CD4-positive, alpha-beta T cell (primary cell): ENCODE measurements around the gene LIG1. TPM values are rescaled to one million over a fixed set of nuclear protein-coding genes. Genes with fewer than 3 reads are reported as not detected.
"Not testable (repeated sequence)": the region's sequence is repeated elsewhere in the genome, so short reads cannot be mapped to it uniquely, and the experiment has no call there.

Experiments used
- ATAC-seq: fragments of 200-7000 bp; cut with Tn5 transposase; one replicate; pipeline ENCODE4 v1.10.0; 2022; ENCODE audit warnings: mild to moderate bottlenecking; ENCODE audit not compliant: poor library complexity
- CTCF ChIA-PET: fragments of 350-600 bp; sonication (Branson Sonifier 250); formaldehyde crosslinking; loops from one replicate; lab custom pipeline; 2021; ENCODE audit warnings: antibody characterized with exemption, inconsistent platforms; lab: Charles Lee
- POLR2A ChIA-PET: fragments of 350-600 bp; sonication (Branson Sonifier 250); formaldehyde crosslinking; loops from one replicate; lab custom pipeline; 2021; ENCODE audit warnings: antibody characterized with exemption, inconsistent platforms; lab: Charles Lee
- DNase-seq, 14 experiments: peaks; one replicate each; pipeline ENCODE4 v3.0.0-alpha.2; 2013 to 2020; ENCODE audit warnings: mixed read lengths in 2 of 14
- H3K27ac ChIP-seq, 2 donors: one replicate each; pipeline versions ENCODE4 v1.5.1 to v1.7.0; 2013; ENCODE audit warnings: low read length in 2 of 2, low read depth in 1 of 2, mild to moderate bottlenecking in 1 of 2
- H3K27me3 ChIP-seq, 2 experiments: 1 replicate in 1 of 2; 2 replicates in 1 of 2; pipeline versions ENCODE4 v1.6.1 to v1.7.0; 2013; ENCODE audit warnings: low read length in 2 of 2, control low read depth in 1 of 2, mild to moderate bottlenecking in 1 of 2, moderate library complexity in 1 of 2; ENCODE audit not compliant: insufficient read depth in 2 of 2, control insufficient read depth in 1 of 2
- H3K36me3 ChIP-seq: one replicate; pipeline ENCODE4 v1.6.1; 2013; ENCODE audit warnings: low read length, control low read depth; ENCODE audit not compliant: insufficient read depth
- H3K4me1 ChIP-seq: one replicate; pipeline ENCODE4 v1.6.1; 2013; ENCODE audit warnings: low read length, control low read depth; ENCODE audit not compliant: insufficient read depth
- H3K4me3 ChIP-seq: one replicate; pipeline ENCODE4 v1.5.1; 2013; ENCODE audit warnings: mild to moderate bottlenecking, low read length, moderate library complexity
- H3K9me3 ChIP-seq, 2 experiments: 1 replicate in 1 of 2; 2 replicates in 1 of 2; pipeline versions ENCODE4 v1.6.1 to v1.7.0; 2013; ENCODE audit warnings: low read length in 2 of 2, mild to moderate bottlenecking in 2 of 2, control low read depth in 1 of 2, moderate library complexity in 1 of 2; ENCODE audit not compliant: control insufficient read depth in 1 of 2, insufficient read depth in 1 of 2
- H3K27ac Mint-ChIP-seq: one replicate; pipeline ENCODE4 v1.8.0; 2020; ENCODE audit warnings: mixed read lengths
- H3K27me3 Mint-ChIP-seq: one replicate; pipeline ENCODE4 v1.8.0; 2021; ENCODE audit warnings: mixed read lengths
- H3K36me3 Mint-ChIP-seq: one replicate; pipeline ENCODE4 v1.8.0; 2021; ENCODE audit warnings: low read depth, mixed read lengths
- H3K4me1 Mint-ChIP-seq: one replicate; pipeline ENCODE4 v1.8.0; 2021; ENCODE audit warnings: low read depth, mixed read lengths
- H3K4me3 Mint-ChIP-seq: one replicate; pipeline ENCODE4 v1.8.0; 2020; ENCODE audit warnings: mild to moderate bottlenecking, mixed read lengths
- H3K9me3 Mint-ChIP-seq: one replicate; pipeline ENCODE4 v1.8.0; 2020; ENCODE audit warnings: mixed read lengths
- intact Hi-C, 2 experiments: fragments of 100-400 bp; cut with DNase I in 1 of 2; cut with micrococcal nuclease in 1 of 2; formaldehyde crosslinking; loops; one replicate each; pipeline versions ENCODE4 v1.15.1 to v1.9.0; 2023 to 2025; cut with DNase I, micrococcal nuclease
- total RNA-seq, 174 experiments: library from RNA in 2 of 174; stranded (reverse) in 2 of 174; gene quantifications; one replicate each; pipeline ENCODE4 v1.2.3 and lab custom pipeline; 2021 to 2026
- TF ChIP-seq, protein P1 (sequence below): fragments of 200-600 bp; IDR thresholded peaks from one replicate; pipeline ENCODE4 v1.8.0; 2022; ENCODE audit warnings: antibody characterized with exemption, mild to moderate bottlenecking

Gene LIG1
- total RNA-seq, 2 experiments from 2014 or later, result 62.8 to 70.7 TPM

DNA sequence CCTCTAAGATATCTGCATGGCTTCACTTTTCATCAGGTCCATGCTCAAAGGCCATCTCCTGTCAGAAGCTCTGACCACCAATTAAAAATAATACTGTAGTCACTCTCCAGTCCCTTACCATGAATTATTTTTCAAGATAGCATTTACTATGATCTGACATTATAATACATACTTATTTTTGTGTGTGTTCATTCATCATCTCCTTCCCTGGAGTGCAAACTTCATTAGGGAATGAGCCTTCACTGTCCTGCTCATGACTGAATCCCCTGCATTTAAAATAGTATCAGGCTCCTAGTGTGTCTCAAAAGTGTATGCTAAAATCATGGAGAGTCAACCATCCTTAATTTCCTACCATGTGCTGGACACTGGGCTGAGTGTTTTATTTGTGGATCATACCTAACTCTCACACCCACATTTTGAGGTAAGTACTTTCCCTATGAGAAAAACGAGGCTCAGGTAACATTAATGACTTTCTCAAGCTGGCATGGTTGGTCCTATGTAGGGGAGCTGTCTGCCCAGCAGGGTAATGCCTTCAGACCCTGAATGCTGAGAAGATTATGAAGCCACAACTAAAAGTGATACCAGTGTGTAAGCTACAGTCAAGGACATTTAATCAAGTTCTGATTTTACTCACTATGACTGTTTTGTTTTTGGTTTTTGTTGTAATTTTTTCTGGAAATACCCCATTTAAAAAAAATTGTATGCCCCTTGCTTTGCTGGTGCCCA lies 75.9 kb downstream of the LIG1 start:
- no peak overlapping the region for H3K4me3 ChIP-seq

DNA sequence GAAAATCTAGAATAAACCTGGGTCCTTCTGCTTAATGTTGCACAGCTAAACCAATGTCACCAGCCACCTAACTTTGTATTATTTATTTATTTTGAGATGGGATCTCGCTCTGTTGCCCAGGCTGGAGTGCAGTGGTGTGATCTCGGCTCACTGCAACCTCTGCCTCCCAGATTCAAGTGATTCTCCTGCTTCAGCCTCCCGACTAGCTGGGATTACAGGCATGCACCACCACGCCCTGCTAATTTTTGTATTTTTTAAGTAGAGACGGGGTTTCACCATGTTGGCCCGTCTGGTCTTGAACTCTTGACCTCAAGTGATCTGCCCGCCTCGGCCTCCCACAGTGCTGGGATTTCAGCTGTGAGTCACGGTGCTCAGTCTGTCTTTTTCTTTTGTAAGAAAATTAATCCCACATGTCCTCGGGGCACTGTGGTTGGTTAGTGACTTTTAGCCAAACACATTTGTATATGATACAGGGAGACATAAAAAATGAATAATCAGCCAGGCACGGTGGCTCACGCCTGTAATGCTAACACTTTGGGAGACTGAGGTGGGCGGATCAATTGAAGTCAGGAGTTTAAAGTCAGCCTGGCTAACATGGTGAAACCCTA lies 78.9 kb downstream of the LIG1 start:
- H3K36me3 Mint-ChIP-seq, result peaks cover 31% of the 10 kb centered on the region
- H3K27ac Mint-ChIP-seq, H3K4me3 Mint-ChIP-seq, H3K4me1 Mint-ChIP-seq, H3K9me3 Mint-ChIP-seq, H3K36me3 ChIP-seq, DNase-seq, intact Hi-C loops, H3K4me3 ChIP-seq, CTCF ChIA-PET, H3K27ac ChIP-seq, ATAC-seq, H3K27me3 ChIP-seq, POLR2A ChIA-PET, H3K4me1 ChIP-seq: not testable (repeated sequence)
- peaks cover 24% of the 10 kb centered on the region for H3K27me3 Mint-ChIP-seq
- peaks cover 2 to 16% of the 10 kb centered on the region in 2 experiments for H3K9me3 ChIP-seq

More for the DNA sequence above, 75.9 kb downstream of the LIG1 start:
- TF ChIP-seq, protein P1, sequence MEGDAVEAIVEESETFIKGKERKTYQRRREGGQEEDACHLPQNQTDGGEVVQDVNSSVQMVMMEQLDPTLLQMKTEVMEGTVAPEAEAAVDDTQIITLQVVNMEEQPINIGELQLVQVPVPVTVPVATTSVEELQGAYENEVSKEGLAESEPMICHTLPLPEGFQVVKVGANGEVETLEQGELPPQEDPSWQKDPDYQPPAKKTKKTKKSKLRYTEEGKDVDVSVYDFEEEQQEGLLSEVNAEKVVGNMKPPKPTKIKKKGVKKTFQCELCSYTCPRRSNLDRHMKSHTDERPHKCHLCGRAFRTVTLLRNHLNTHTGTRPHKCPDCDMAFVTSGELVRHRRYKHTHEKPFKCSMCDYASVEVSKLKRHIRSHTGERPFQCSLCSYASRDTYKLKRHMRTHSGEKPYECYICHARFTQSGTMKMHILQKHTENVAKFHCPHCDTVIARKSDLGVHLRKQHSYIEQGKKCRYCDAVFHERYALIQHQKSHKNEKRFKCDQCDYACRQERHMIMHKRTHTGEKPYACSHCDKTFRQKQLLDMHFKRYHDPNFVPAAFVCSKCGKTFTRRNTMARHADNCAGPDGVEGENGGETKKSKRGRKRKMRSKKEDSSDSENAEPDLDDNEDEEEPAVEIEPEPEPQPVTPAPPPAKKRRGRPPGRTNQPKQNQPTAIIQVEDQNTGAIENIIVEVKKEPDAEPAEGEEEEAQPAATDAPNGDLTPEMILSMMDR, result no peak
- DNase-seq (no peak), ATAC-seq (no peak)
- Mint-ChIP-seq H3K27me3 (peaks cover 13% of the 10 kb centered on the region), H3K4me3 (no peak overlapping the region), H3K4me1 (no peaks in the 10 kb centered on the region), H3K36me3 (peaks cover 38% of the 10 kb centered on the region), H3K27ac (no peak overlapping the region), H3K9me3 (peaks cover 5% of the 10 kb centered on the region)
- Histone ChIP-seq H3K4me1 (no peaks in the 10 kb centered on the region), H3K27ac (no peak overlapping the region), H3K36me3 (no peaks in the 10 kb centered on the region), H3K27me3 (no peaks in the 10 kb centered on the region), H3K9me3 (peaks cover 0 to 16% of the 10 kb centered on the region in 2 experiments)
- POLR2A ChIA-PET, result no interaction called here
- intact Hi-C loops, result no loop called here
- CTCF ChIA-PET, result no interaction called here

DNA sequence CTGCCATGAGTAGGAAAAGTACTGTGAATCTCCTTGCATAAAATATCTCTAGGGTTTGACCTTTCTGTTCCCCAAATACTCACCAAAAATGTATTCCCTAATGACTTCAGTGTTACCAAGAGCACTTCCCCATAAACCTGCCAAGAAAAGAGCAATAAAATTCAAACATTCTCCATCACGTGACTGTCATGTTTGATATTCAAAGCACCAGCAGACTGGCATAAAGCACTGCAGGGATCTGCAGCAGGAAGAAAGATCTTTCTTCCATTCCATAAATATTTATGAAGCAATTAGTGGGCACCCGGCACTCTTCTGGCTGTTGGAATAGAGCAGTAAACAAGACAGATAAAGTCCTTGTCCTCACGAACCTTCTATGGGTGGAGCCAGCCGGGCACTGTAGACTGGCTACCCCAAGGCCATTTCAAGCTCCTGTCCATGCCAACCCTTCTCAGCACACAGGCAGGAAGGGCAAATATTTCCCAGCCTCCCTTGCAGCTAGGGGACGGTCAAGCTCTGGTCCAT lies 79.8 kb downstream of the LIG1 start:
- ChIA-PET CTCF (interaction anchor here (0.7 kb wide), 1 partner anchor 273 kb away, joined by 5 read pairs; the partner anchor contains the start of gene TMEM143), POLR2A (no interaction called here)
- no peak overlapping the region for H3K4me3 ChIP-seq
- TF ChIP-seq, protein P1, result no peak
- Mint-ChIP-seq H3K9me3 (peaks cover 5% of the 10 kb centered on the region), H3K4me3 (no peak overlapping the region), H3K36me3 (peaks cover 26% of the 10 kb centered on the region), H3K4me1 (no peaks in the 10 kb centered on the region), H3K27ac (no peak overlapping the region), H3K27me3 (peaks cover 19% of the 10 kb centered on the region)
- intact Hi-C loops, result no loop called here
- no peaks in the 10 kb centered on the region for H3K36me3 ChIP-seq
- H3K27me3 ChIP-seq, result peaks cover 0 to 2% of the 10 kb centered on the region in 2 experiments
- no peak for DNase-seq
- ATAC-seq, result no peak
- H3K27ac ChIP-seq, result no peak overlapping the region
- peaks cover 4 to 16% of the 10 kb centered on the region in 2 experiments for H3K9me3 ChIP-seq
- H3K4me1 ChIP-seq, result no peaks in the 10 kb centered on the region

DNA sequence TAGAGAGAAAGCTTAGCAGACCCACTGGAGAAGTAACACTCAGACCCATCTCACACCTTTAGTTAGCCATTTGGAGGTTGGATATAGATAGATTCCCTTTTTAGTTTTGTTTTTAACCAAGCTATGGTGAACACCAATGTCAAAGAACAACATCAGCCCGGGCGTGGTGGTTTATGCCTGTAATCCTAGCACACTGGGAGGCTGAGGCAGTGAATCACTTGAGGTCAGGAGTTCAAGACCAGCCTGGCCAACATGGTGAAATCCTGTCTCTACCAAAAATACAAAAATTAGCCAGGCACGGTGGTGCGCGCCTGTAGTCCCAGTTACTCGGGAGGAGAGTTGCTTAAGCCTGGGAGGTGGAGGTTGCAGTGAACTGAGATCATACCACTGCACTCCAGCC lies 81.2 kb downstream of the LIG1 start:
- H3K9me3 Mint-ChIP-seq, POLR2A ChIA-PET, H3K27ac ChIP-seq, H3K4me3 Mint-ChIP-seq, H3K36me3 ChIP-seq, DNase-seq, H3K4me3 ChIP-seq, H3K4me1 ChIP-seq, H3K27ac Mint-ChIP-seq, H3K27me3 ChIP-seq, H3K4me1 Mint-ChIP-seq, ATAC-seq, CTCF ChIA-PET, intact Hi-C loops: not testable (repeated sequence)
- H3K9me3 ChIP-seq, result peaks cover 4 to 11% of the 10 kb centered on the region in 2 experiments
- Mint-ChIP-seq H3K27me3 (peaks cover 19% of the 10 kb centered on the region), H3K36me3 (peaks cover 14% of the 10 kb centered on the region)
